PFSK-1 (cell line): ENCODE results near the gene NAALAD2.

Experiments used
- FOXP2 ChIP-seq: optimal IDR thresholded peaks from 2 replicates; pipeline ENCODE3; 2011; ENCODE audit warnings: borderline replicate concordance, control low read depth, inconsistent platforms; ENCODE audit not compliant: insufficient read depth; ENCODE audit errors: extremely low read length, extremely low read depth
- POLR2AphosphoS5 ChIP-seq: IDR thresholded peaks from 2 replicates; pipeline ENCODE4 v1.6.1; 2012; ENCODE audit warnings: low read depth, mild to moderate bottlenecking, control low read depth, low read length, moderate library complexity
- SIN3A ChIP-seq: IDR thresholded peaks from 2 replicates; pipeline ENCODE4 v1.6.1; 2012; ENCODE audit warnings: mild to moderate bottlenecking, low read length, moderate library complexity, borderline replicate concordance; ENCODE audit not compliant: insufficient read depth
- TAF1 ChIP-seq: IDR thresholded peaks from 2 replicates; pipeline ENCODE4 v1.6.1; 2012; ENCODE audit warnings: low read length, control low read depth, borderline replicate concordance; ENCODE audit not compliant: insufficient read depth
- TF ChIP-seq, protein P1 (sequence below), 2 experiments: IDR thresholded peaks; 2 replicates each; pipeline versions ENCODE4 v1.6.1 to v1.8.0; 2011 to 2012; ENCODE audit warnings: low read depth in 2 of 2, low read length in 2 of 2, control low read depth in 1 of 2, inconsistent platforms in 1 of 2, mild to moderate bottlenecking in 1 of 2, moderate library complexity in 1 of 2; ENCODE audit not compliant: insufficient read depth in 1 of 2

Gene NAALAD2

DNA sequence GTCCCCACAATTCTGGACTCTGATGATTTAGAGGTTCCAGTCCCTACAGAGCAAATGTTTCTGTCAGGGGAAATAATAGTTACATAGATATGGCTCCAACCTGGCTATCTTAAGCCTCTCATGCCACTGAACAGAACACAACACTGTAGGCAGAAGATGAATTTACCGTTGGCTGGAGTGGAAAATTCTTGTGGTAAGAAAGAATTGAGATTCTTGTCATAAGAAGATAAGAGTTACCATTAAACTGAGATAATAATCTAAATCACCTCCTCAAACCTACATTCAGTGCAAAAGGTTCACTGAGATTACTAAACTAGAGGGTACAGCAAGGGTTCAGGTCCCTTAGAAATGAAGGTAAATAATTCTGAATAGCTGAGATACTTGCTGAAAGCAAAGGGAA lies 10.1 kb upstream of the NAALAD2 start:
- TF ChIP-seq SIN3A (no peak), TAF1 (no peak), FOXP2 (no peak), POLR2AphosphoS5 (no peak)
- TF ChIP-seq, protein P1, sequence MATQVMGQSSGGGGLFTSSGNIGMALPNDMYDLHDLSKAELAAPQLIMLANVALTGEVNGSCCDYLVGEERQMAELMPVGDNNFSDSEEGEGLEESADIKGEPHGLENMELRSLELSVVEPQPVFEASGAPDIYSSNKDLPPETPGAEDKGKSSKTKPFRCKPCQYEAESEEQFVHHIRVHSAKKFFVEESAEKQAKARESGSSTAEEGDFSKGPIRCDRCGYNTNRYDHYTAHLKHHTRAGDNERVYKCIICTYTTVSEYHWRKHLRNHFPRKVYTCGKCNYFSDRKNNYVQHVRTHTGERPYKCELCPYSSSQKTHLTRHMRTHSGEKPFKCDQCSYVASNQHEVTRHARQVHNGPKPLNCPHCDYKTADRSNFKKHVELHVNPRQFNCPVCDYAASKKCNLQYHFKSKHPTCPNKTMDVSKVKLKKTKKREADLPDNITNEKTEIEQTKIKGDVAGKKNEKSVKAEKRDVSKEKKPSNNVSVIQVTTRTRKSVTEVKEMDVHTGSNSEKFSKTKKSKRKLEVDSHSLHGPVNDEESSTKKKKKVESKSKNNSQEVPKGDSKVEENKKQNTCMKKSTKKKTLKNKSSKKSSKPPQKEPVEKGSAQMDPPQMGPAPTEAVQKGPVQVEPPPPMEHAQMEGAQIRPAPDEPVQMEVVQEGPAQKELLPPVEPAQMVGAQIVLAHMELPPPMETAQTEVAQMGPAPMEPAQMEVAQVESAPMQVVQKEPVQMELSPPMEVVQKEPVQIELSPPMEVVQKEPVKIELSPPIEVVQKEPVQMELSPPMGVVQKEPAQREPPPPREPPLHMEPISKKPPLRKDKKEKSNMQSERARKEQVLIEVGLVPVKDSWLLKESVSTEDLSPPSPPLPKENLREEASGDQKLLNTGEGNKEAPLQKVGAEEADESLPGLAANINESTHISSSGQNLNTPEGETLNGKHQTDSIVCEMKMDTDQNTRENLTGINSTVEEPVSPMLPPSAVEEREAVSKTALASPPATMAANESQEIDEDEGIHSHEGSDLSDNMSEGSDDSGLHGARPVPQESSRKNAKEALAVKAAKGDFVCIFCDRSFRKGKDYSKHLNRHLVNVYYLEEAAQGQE (IDR thresholded peaks at IDR 0.05; ENCODE audit: insufficient read depth in 1 of 2, low read depth in 2 of 2, low read length in 2 of 2): no peak

DNA sequence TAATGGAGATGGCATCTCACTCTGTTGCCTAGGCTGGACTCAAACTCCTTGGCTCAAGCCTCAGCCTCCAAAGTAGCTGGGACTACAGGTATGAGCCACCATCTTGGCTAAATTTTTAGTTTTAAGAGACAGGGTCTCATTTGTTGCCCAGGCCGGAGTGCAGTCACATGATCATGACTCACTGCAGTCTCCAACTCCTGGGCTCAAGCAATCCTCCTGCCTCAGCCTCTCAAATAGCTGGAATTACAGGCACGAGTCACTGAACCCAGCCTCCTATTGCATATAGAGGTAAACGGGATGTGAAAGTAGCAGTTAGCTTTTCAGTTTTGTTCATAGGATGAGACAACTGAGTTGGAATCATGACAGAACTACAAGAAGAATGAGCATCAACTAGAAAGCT lies 9.5 kb upstream of the NAALAD2 start:
- TF ChIP-seq FOXP2 (no peak), TAF1 (no peak), POLR2AphosphoS5 (no peak), SIN3A (no peak)
- TF ChIP-seq, protein P1 (IDR thresholded peaks at IDR 0.05; ENCODE audit: insufficient read depth in 1 of 2, low read depth in 2 of 2, low read length in 2 of 2): no peak

DNA sequence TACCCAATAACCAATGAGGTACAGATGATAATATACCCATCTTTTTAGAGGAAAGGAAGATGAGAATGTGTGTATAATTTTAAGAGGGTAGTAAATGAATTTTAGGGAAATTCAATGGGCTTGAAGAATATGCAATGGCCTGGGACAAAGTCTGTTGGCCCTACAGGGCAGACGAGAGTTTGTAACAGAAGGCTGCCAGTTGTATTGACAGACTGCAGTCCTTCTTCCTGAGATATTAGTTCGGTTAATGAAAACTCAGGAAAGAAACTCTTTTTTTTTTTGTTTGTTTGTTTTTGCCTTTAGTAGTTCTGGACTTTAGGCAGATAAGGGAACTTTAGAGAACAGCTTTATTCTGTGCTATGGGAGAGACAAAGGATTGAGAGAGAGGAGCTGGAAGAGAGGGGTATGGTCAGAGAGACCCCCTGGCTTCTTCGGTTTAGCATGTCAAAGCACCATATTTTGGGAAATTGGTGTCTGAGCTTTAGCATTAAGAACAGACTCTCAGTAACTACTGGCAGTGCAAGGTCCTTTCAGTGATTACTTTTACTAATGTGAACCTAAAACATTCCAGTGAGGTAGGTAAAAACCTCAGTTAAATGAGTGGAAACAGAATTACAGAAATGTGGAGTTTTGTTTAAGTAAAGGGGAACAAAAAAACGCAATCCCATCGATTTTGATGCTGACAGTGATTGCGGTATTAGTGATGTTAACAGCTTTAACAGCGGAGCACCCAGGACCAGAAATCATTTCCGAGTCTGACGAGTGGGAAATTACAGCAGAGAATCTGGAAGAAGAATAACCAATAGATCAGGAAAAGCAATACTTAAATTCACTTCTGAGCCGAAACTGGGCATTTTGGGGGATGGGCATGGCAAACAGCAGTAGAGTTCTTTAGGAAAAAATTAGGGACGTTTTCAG lies 644 bp upstream of the NAALAD2 start:
- TF ChIP-seq, protein P1 (IDR thresholded peaks at IDR 0.05; ENCODE audit: insufficient read depth in 1 of 2, low read depth in 2 of 2, low read length in 2 of 2): no peak
- no peak for TF ChIP-seq POLR2AphosphoS5
- TF ChIP-seq FOXP2: no peak
- no peak for TF ChIP-seq TAF1
- TF ChIP-seq SIN3A: no peak

DNA sequence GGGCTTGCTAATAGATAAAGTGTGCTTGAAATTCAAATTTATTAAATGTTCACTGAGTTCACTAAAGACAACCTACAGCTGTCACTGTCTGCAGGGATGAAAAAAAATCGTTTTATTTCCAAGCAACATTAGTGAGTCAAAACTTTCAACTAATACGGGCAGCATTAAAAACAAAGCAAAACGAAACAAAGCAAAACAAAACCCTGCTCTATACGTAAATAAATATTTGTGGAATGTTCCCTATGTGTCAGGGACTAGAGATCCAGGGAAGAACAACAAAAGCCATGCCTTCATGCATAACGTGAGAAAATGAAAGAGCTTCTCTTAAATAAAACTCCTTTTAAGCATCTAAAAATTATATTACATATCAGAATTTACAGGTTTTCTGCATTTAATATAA lies 553 bp downstream of the NAALAD2 start:
- TF ChIP-seq POLR2AphosphoS5 (no peak), TAF1 (no peak), FOXP2 (no peak), SIN3A (no peak)
- TF ChIP-seq, protein P1 (IDR thresholded peaks at IDR 0.05; ENCODE audit: insufficient read depth in 1 of 2, low read depth in 2 of 2, low read length in 2 of 2): no peak

DNA sequence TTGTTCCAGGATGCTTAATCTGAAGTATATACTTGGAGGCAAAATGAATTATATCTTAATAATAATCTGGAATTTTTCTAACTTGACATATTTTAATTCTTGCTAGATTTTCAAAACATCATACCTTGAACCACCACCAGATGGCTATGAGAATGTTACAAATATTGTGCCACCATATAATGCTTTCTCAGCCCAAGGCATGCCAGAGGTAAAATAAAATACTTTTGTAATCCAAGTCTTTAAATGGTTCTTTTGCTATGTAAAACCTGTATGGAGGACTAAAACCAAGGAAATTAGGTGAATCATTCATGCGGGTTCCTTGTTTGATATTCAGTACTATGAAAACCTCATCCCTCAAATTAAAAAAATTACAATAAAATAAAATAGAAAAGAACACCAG lies 14.4 kb downstream of the NAALAD2 start:
- TF ChIP-seq FOXP2 (no peak), TAF1 (no peak), POLR2AphosphoS5 (no peak), SIN3A (no peak)
- TF ChIP-seq, protein P1 (IDR thresholded peaks at IDR 0.05; ENCODE audit: insufficient read depth in 1 of 2, low read depth in 2 of 2, low read length in 2 of 2): no peak
